Measurements from ENCODE around the gene LCE2A. TPM values are rescaled to one million over a fixed set of nuclear protein-coding genes. Genes with fewer than 3 reads are reported as not detected.

Gene LCE2A
- total and polyA plus RNA-seq, 2 of the 8 experiments (the other 6 are each of a cell fraction or from before 2014, with no cell fraction given), result not detected

- Histone ChIP-seq H2BK120ac (replicated peaks; ENCODE audit: low read depth, low read length) (no peak overlapping the region), H3K9ac (replicated peaks in 1 of 4; ENCODE audit: extremely low read depth in 1 of 4, low read depth in 3 of 4, low read length in 3 of 4) (no peak overlapping the region), H3K56ac (replicated peaks; ENCODE audit: insufficient read length, low read depth, low read length) (no peak overlapping the region), H3K9me3 (ENCODE audit: insufficient read depth in 2 of 2, low read depth in 1 of 2, low read length in 1 of 2) (peaks cover 53 to 56% of the 10 kb centered on the region in 2 experiments), H3K4me3 (ENCODE audit: extremely low read depth in 1 of 4, insufficient read depth in 2 of 4, low read depth in 3 of 4, low read length in 4 of 4) (no peak overlapping the region), H3K79me2 (ENCODE audit: control insufficient read depth in 1 of 2, insufficient read depth in 2 of 2, low read length in 2 of 2) (no peaks in the 10 kb centered on the region), H3K4me1 (replicated peaks in 1 of 4; ENCODE audit: control insufficient read depth in 3 of 4, insufficient read depth in 4 of 4, low read length in 3 of 4) (no peaks in the 10 kb centered on the region), H4K91ac (replicated peaks; ENCODE audit: insufficient read length, low read length) (no peak overlapping the region), H2BK12ac (ENCODE audit: low read depth, low read length) (no peak overlapping the region), H2AFZ (ENCODE audit: low read length) (no peak overlapping the region), H4K8ac (ENCODE audit: extremely low read depth, insufficient read depth, low read length) (no peak overlapping the region), H3K27me3 (replicated peaks in 1 of 4; ENCODE audit: control insufficient read depth in 3 of 4, extremely low read depth in 1 of 4, insufficient read depth in 3 of 4, low read length in 3 of 4) (no peaks in the 10 kb centered on the region), H3K4ac (replicated peaks; ENCODE audit: insufficient read length, low read depth, low read length) (no peak overlapping the region), H3K18ac (ENCODE audit: extremely low read depth, low read length) (no peak overlapping the region), H2BK5ac (ENCODE audit: low read depth, low read length) (no peak overlapping the region), H2BK15ac (ENCODE audit: low read length) (no peak overlapping the region), H3K14ac (ENCODE audit: insufficient read length) (no peak overlapping the region), H2AK5ac (ENCODE audit: low read depth, low read length) (no peak overlapping the region), H3K27ac (ENCODE audit: low read depth, low read length) (no peak overlapping the region), H4K20me1 (replicated peaks in 1 of 2; ENCODE audit: control insufficient read depth in 1 of 2, insufficient read depth in 2 of 2, low read length in 2 of 2) (no peaks in the 10 kb centered on the region), H3K23me2 (ENCODE audit: low read depth, low read length) (no peaks in the 10 kb centered on the region), H4K5ac (ENCODE audit: insufficient read length, low read depth, low read length) (no peak overlapping the region), H3K79me1 (ENCODE audit: low read depth, low read length) (no peaks in the 10 kb centered on the region), H3K23ac (ENCODE audit: insufficient read length) (no peak overlapping the region), H3K36me3 (ENCODE audit: control insufficient read depth in 2 of 4, insufficient read depth in 4 of 4, low read length in 3 of 4) (no peaks in the 10 kb centered on the region), H2BK20ac (ENCODE audit: low read length) (no peak overlapping the region), H3K4me2 (ENCODE audit: insufficient read depth in 1 of 2, low read depth in 2 of 2, low read length in 2 of 2) (no peak overlapping the region)
- ChIA-PET POLR2A (ENCODE audit: partially characterized antibody) (no interaction called here), CTCF (ENCODE audit: partially characterized antibody) (no interaction called here)
- DNase-seq (ENCODE audit: low read depth in 1 of 2, low spot score in 2 of 2) (no peak), FAIRE-seq (no peak)
- 85% methylated on average over 4 of the region's 4 CpGs; no CpG with 5 or more reads in 1 of the 2 experiments for WGBS, 2 experiments (ENCODE audit: extremely low coverage in 1 of 2, insufficient coverage in 1 of 2, insufficient read length in 1 of 2, insufficient replicate concordance in 2 of 2, low coverage in 1 of 2, low lambda C conversion rate in 2 of 2, missing lambda C conversion rate in 1 of 2)
- no peak for TF ChIP-seq NRF1 (IDR thresholded peaks at IDR 0.05; ENCODE audit: low read depth, low read length)
- TF ChIP-seq HDAC2 (IDR thresholded peaks at IDR 0.05; ENCODE audit: borderline replicate concordance in 1 of 2, low read depth in 2 of 2, low read length in 2 of 2), result no peak
- no peak for TF ChIP-seq GABPA (IDR thresholded peaks at IDR 0.05; ENCODE audit: borderline replicate concordance, insufficient read depth, low read length)
- no peak for TF ChIP-seq MAFK (IDR thresholded peaks at IDR 0.05; ENCODE audit: low read depth, low read length)
- TF ChIP-seq CHD2 (IDR thresholded peaks at IDR 0.05; ENCODE audit: low read length), result no peak
- TF ChIP-seq RBBP5 (IDR thresholded peaks at IDR 0.05; ENCODE audit: borderline replicate concordance, low read depth, low read length), result no peak
- TF ChIP-seq BCL11A (IDR thresholded peaks at IDR 0.05; ENCODE audit: low read depth in 2 of 2, low read length in 2 of 2), result no peak
- no peak for TF ChIP-seq E2F6 (IDR thresholded peaks at IDR 0.05)
- TF ChIP-seq USF2 (IDR thresholded peaks at IDR 0.05; ENCODE audit: low read length), result no peak
- no peak for TF ChIP-seq FOSL1 (IDR thresholded peaks at IDR 0.05; ENCODE audit: insufficient read depth, low read depth, low read length)
- no peak for TF ChIP-seq KDM1A (IDR thresholded peaks at IDR 0.05; ENCODE audit: borderline replicate concordance, low read length)
- no peak for TF ChIP-seq TBP (IDR thresholded peaks at IDR 0.05; ENCODE audit: low read depth, low read length)
- TF ChIP-seq GTF2F1 (IDR thresholded peaks at IDR 0.05; ENCODE audit: borderline replicate concordance, low read depth, low read length), result no peak
Measured at GRCh38 chr1:152699746-152700145, 1.6 kb downstream of the LCE2A start.

Measured in H1 (cell line).